Measurements from ENCODE around the gene PAGR1. TPM values are rescaled to one million over a fixed set of nuclear protein-coding genes. Genes with fewer than 3 reads are reported as not detected.
A peak's percentile ranks its signal among the peaks of the same experiment; 100 is the strongest.
"Not testable (repeated sequence)": the region's sequence is repeated elsewhere in the genome, so short reads cannot be mapped to it uniquely, and the experiment has no call there.

PAGR1 gene
- polyA plus RNA-seq, 4 donors, result 30.7 to 47.7 (median 37.8) TPM

DNA sequence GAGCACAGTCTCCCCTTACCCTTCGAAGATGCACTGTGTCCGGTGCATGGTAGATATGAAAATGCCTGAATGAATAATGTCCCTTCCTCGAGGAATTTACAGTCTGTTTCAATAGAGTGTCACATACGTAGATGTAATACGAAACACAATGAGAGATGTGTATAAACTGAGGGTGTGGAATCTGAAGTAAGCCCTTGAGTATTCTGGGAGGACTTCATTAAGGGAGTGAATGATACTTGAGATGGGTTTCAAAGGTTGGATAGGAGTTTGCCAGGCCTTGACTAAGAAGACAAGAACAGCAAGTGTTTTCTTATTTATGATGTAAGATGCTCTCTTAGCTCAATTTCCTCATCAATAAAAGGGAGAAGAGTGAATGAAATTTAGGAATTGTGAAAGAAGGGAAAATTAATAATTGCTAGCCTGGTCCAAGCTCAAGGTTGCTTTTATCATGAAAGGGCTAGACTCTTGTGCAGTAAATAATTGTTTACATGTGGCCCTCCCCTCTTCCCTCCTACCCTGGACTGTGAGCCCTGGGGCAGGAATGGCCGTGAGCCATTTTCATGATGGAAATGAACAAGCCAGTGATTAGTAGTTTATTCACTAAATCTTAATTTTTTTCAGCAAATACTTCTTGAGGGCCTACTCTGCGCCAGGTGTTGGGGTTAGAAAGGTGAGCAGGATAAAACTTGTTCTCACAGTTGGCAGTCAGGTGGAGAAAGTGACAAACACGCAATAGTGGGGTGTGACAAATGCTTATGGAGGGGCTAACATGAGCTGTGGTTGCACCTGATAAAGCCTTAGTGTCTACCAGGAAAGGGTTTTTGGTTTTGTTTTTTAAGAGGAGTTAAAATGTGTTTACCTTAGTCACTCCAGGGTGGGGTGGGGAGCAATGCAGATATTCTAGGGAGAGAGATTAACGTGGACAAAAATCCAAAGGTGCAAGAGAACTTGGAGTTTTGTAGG lies 23.8 kb upstream of the PAGR1 start:
- no peak for DNase-seq (ENCODE audit: low read depth in 4 of 4, low spot score in 3 of 4)

DNA sequence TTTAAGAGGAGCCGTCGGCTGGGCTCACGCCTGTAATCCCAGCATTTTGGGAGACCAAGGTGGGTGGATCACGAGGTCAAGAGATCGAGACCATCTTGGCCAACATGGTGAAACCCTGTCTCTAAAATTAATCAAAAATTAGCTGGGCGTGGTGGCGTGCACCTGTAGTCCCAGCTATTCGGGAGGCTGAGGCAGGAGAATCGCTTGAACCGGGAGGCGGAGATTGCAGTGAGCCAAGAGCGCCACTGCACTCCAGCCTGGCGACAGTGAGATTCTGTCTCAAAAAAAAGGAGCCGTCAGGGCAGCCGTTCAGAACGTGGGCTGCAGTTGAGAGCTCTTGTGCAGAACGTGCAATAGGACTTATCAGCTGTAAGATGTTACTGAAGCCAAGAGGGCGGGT lies 22.8 kb upstream of the PAGR1 start:
- not testable (repeated sequence) for DNase-seq (ENCODE audit: low read depth in 4 of 4, low spot score in 3 of 4)

DNA sequence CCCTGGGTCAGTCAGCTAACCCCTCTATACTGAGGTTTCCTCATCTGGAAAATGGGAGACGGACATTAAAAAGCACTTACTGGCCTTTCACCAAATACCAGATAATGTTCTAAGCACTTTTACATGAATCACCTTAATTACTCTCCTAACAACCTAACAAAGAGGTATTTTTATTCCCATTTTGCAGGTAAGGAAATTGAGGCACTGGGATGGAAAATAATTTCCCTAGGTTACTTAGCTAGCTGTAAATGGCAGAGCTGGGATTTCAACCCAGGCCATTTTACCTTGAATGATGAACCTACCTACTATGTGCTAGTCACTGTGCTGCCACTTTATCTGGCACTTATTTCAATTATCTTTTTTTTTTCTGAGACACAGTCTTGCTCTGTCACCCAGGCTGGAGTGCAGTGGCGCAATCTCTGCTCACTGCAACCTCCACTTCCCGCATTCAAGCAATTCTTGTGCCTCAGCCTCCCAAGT lies 21.7 kb upstream of the PAGR1 start:
- DNase-seq (ENCODE audit: low read depth in 4 of 4, low spot score in 3 of 4), result no peak

DNA sequence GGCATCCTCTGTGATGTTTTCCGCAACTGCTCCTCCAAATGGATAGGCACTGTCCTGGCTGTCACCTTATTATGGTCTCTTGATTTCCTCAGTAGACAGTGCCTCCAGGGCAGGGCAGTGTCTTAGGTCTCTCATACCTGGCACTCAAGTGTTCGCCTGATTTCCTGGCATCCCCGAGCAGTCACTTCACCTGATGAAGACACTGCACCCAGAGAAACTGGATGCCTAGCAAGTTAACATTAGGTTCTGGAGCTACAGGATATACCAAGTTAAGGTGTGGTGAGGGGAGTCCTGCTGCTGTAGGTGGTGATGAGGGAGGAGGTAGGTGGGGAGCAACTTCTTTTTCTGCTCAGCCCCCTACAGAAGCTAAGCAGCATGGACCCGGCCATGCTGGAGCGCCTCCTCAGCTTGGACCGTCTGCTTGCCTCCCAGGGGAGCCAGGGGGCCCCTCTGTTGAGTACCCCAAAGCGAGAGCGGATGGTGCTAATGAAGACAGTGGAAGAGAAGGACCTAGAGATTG lies 13.5 kb upstream of the PAGR1 start:
- no peak for DNase-seq (ENCODE audit: low read depth in 4 of 4, low spot score in 3 of 4)

DNA sequence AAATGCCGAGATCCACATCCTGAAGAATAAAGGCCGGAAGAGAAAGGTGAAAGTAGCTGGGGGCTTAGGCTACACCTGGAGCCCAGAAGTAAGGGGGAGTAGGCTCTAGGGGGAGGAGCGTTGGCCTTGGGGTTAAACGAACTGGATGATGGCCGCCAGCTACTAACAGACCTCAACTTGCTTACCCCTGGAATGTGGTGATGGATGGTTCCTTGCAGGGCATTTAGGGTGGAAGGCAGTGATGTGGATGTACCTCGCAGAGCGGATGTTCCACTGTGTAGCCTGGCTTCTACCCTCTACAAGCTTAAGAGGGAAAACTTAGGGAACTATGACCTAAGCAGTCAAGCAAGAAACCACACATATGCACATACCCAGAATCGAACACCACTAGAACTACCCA lies 11.9 kb upstream of the PAGR1 start:
- DNase-seq (ENCODE audit: low read depth in 4 of 4, low spot score in 3 of 4), result no peak

DNA sequence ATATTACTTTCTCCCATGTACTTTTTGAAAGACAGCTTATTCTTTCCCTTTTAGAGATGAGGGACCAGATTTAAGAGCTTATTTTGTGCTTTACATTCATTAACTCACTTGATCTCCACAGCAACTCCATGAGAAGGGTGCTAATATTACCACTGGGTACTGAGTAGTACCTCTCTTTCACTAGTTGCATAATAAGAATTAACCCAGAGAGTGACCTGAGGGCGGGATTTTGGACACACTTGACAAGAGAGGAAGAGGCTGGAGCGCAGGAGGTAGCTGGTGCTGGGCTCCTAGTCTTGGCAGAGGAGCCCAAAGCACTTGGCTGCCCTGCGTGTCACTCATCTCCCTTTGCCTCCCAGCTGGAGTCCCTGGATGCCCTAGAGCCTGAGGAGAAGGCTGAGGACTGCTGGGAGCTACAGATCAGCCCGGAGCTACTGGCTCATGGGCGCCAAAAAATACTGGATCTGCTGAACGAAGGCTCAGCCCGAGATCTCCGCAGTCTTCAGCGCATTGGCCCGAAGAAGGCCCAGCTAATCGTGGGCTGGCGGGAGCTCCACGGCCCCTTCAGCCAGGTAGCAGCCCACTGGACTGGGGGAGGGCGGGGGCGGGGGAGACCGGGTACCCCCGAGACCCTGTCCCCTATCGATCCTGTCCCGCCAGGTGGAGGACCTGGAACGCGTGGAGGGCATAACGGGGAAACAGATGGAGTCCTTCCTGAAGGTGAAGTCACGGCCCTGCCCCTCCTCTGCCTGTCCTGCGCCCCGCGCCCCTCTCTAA lies 11.3 kb upstream of the PAGR1 start:
- no peak for DNase-seq (ENCODE audit: low read depth in 4 of 4, low spot score in 3 of 4)

DNA sequence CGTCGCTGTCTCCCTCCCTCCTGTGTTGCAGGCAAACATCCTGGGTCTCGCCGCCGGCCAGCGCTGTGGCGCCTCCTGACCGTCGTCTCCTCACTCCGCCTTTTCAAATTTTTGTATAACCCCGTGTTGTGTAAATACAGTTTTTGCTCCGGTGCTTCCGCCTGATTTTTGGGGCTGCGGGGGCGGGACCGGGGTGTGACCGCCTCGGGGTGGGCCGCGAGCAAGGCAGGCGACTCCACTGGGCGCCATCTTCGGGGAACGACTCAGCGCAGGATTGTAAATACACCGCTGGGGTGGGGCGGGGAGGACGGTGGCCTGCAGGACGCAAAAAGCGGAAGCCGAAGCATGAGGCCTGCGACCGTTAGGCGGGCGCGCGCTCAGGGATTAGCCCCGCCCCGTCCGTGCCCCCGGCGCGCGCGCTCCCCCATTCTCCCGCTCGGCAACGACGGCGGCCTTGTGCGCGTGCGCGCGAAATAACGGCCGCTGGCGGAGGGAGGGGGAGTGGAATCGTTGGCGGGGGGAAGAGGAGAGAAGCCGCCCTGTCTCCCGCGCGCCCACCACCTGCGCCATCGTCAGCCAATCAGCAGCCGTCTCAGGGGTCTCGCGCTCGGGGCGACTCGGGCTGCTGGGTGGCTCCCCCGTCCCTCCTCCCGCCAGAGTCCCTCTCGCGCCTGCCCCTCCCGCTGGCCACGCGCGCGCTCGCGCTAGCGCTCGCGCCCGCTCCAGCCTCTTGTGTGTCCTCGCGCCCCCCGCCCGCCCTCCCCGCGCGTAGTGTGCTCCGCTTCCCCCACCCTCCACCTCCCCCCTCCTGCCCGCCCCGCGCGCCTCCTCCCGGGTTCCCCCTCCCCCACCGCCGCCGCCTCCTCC lies 10.5 kb upstream of the PAGR1 start:
- DNase-seq (ENCODE audit: low read depth in 4 of 4, low spot score in 3 of 4), result peak; percentile 89 to 95 (median 95)

DNA sequence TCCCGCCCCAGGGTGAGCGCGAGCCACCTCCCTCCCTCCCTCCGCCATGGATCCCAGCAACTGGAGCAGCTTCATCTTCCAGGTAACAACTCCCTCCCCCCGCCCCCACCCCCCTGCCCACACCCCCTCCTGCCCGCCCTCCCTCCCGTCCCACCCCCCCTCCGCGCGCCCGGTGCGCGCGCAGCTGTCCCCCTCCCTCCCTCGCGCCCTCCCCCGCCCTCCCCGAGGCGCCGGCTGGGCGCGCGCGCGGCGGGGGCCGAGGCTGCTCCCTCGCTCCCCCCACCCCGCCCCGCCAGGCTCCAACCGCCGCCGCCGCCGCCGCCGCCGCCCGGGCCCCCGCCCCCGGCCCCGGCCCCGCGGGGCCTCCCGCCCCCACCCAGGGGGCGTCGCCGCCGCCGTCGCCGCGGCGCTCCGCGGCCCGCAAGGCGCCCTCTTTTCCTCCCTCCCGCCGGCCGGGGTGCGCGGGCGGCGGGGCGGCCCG lies 9.8 kb upstream of the PAGR1 start, which contains the start of gene MAZ:
MAZ (plus strand) TSS at position 431 of the 481 bp plus-strand sequence. CDS start 173 bp downstream, outside the sequence.
- no peak for DNase-seq (ENCODE audit: low read depth in 4 of 4, low spot score in 3 of 4)

DNA sequence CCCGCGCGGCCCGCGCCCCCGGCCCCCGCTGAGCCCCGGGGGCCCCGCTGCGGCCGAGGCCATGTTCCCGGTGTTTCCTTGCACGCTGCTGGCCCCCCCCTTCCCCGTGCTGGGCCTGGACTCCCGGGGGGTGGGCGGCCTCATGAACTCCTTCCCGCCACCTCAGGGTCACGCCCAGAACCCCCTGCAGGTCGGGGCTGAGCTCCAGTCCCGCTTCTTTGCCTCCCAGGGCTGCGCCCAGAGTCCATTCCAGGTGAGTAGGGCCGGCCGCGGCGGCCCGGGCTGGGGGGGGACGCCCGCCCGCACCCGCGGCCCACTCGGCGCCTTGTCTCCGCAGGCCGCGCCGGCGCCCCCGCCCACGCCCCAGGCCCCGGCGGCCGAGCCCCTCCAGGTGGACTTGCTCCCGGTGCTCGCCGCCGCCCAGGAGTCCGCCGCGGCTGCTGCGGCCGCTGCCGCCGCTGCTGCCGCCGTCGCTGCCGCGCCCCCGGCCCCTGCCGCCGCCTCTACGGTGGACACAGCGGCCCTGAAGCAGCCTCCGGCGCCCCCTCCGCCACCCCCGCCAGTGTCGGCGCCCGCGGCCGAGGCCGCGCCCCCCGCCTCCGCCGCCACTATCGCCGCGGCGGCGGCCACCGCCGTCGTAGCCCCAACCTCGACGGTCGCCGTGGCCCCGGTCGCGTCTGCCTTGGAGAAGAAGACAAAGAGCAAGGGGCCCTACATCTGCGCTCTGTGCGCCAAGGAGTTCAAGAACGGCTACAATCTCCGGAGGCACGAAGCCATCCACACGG lies 9.1 kb upstream of the PAGR1 start:
- no peak for DNase-seq (ENCODE audit: low read depth in 4 of 4, low spot score in 3 of 4)

DNA sequence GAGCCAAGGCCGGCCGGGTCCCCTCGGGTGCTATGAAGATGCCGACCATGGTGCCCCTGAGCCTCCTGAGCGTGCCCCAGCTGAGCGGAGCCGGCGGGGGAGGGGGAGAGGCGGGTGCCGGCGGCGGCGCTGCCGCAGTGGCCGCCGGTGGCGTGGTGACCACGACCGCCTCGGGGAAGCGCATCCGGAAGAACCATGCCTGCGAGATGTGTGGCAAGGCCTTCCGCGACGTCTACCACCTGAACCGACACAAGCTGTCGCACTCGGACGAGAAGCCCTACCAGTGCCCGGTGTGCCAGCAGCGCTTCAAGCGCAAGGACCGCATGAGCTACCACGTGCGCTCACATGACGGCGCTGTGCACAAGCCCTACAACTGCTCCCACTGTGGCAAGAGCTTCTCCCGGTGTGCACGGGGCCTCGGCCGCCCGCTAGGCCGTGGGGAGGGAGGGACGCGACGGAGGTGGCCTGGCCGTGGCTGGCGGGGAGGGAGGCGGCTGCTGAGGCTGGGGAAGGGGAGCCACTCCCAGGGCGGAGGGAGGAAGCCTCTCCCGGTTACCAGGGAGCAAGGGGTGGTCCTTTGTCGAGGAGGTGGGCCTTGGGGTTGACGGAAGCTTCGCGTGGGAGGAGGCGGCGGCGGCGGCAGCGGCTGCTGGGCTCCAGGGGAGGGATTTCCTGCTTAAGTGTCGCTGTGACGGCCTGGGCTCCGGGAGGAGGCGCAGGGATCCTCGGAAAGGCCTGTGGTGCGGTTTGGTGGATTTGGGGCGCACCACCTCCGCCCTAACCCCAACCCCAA lies 8.3 kb upstream of the PAGR1 start:
- peak in 2 of 4 donors; percentile 76 to 82 for DNase-seq (ENCODE audit: low read depth in 4 of 4, low spot score in 3 of 4)

DNA sequence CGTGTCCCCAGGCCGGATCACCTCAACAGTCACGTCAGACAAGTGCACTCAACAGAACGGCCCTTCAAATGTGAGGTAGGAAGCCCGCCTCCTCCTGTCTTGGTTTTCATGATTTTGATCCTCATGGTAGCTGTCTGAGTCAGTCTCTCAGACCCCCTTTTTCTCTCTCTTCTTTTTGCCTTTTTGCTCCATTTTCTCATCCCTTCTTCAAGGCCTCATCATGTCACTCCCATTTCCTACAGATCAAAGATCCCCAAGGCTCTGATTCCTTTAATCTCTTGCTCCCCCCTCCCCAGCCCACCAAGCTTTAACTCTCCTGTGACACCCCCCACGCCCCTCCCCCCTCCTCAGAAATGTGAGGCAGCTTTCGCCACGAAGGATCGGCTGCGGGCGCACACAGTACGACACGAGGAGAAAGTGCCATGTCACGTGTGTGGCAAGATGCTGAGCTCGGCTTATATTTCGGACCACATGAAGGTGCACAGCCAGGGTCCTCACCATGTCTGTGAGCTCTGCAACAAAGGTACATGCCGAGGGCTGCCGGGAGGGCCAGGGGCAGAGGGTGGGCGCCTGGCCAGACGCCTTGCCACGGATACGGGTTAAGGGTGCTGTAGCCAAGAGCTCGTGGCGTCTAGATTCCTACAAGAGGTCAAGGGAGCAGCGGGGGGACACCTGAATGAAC lies 7.6 kb upstream of the PAGR1 start:
- DNase-seq (ENCODE audit: low read depth in 4 of 4, low spot score in 3 of 4), result no peak

DNA sequence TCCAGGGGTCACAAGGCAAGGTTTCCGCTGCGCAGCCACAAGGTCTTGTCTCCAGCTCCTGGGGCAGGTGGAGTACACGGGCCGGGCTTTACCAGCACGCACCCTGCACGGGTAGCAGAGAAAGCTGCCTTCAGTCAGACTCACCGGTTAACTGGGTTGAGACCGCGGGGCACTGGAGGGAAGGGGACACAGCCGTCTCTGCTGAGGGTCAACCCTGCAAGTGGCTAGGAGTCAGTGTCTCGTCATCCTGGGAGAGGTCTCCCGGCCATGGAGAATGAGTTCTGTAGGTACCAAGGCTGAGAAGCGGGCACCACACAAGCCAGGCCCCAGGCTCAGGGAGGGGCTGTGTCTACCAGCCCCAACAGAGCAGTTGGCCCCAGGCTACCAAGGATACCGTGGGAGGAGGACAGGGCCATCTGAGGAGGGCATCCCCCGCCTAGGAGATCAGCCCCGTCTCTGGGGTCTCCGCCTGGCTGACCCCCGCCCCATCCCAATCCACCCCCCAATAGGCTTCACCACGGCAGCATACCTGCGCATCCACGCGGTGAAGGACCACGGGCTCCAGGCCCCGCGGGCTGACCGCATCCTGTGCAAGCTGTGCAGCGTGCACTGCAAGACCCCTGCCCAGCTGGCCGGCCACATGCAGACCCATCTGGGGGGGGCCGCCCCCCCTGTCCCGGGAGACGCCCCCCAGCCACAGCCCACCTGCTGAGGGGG lies 6.8 kb upstream of the PAGR1 start:
- no peak for DNase-seq (ENCODE audit: low read depth in 4 of 4, low spot score in 3 of 4)

DNA sequence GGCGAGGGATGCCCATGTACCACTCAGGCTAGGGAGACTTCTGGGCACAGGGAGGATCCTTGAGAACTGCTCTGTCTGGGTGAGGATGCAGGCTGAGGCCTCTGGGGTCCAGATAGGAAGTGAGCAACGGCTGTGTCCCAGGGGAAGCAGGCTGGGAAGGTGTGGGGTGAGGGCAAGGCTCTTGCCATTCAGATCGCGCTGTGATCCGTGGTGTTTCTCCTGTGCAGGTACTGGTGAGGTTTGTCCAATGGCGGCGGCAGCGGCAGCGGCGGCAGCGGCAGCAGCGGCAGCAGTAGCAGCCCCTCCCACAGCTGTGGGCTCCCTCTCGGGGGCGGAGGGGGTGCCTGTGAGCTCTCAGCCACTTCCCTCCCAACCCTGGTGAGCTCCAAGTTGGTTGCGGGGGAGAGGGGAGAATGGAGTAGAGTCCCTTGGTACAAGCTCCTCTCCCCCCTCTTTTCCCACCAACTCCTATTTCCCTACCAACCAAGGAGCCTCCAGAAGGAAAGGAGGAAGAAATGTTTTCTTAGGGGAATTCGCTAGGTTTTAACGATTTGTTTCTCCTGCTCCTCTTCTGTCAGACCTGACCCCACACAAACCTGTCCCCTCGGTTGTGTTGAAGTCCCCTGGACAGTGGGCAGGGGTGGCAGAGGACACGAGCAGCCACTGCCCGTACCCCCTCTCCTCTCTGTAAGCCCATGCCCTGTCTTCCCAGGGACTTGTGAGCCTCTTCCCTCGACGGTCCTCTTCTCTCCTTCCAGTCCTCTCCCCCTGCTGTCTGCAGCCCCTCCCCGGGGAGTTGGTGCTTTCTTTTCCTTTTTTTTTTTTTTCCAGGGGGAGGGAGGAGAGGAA lies 5.9 kb upstream of the PAGR1 start:
- no peak for DNase-seq (ENCODE audit: low read depth in 4 of 4, low spot score in 3 of 4)

DNA sequence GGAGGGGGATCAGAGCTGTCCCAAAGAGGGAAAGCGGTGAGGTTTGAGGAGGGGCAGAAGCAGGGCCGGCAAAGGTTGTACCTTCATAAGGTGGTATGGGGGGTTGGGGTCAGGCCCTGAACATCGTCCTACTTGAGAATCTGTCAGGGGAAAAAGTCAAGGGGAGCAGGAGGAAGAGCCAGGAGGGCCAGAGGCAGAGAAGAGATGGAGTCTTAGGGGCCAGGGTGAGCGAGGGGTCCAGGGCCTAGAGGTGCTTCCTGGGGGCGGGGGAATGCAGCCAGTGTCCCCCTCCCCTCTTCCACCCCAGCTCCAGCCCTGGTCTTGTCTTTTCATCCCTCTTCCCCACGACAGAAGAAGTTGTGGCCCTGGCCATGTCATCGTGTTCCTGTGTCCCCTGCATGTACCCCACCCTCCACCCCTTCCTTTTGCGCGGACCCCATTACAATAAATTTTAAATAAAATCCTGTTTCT lies 5.2 kb upstream of the PAGR1 start:
- DNase-seq (ENCODE audit: low read depth in 4 of 4, low spot score in 3 of 4), result no peak

DNA sequence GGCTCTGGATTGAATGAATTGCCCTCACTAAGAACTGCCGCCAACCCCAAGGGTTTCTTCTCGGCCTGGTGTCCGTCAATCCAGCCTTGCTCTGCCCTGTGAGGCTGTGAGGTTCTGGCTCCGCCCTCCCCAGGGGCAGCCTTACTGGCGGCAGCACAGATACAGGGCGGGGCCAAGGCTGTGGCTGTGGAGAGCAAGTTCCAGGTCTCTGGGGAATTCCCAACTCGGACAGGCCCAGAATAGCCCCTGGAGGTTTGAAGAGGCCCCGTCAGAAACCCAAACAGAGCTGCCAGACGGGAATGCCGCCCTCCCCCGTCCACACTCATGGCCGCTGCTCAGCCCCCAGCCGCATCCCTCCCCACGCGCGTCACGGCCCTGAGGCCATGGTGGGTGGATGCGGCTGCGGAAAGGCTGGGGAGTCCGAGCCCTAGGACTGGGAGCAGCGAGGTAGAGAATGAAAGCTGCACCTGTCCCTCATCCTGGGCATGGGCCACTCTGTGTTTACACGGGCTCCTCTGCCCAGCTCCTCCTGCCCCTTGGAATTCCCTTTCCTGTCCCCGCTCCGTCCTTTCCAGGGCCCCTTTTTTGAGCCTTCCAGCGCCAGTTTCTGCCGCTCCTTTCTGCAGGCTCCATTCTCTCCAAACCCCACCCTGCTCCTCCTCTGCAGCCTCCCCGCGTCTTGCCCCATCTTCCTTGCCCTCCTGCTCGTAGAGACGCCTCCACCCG lies 4.6 kb upstream of the PAGR1 start:
- peak; percentile 86 to 89 (median 88) for DNase-seq (ENCODE audit: low read depth in 4 of 4, low spot score in 3 of 4)

Measured in left renal pelvis (tissue), 4 donors.